ENCODE measurements around the gene DNTT. TPM values are rescaled to one million over a fixed set of nuclear protein-coding genes. Genes with fewer than 3 reads are reported as not detected.

DNTT gene
- total and polyA plus RNA-seq, 3 donors from 2014 or later = 0.31 to 0.94 TPM; not detected in 1

- no peak for TF ChIP-seq CTCF (IDR thresholded peaks at IDR 0.05)
- no peak for TF ChIP-seq POLR2A (IDR thresholded peaks at IDR 0.05)
- Histone ChIP-seq H3K27ac (no peak overlapping the region), H3K27me3 (no peaks in the 10 kb centered on the region), H3K9me3 (no peaks in the 10 kb centered on the region), H3K36me3 (ENCODE audit: low read depth, missing control alignments) (no peaks in the 10 kb centered on the region), H3K4me1 (no peaks in the 10 kb centered on the region), H3K4me3 (no peak overlapping the region)
- DNase-seq = no peak
- intact Hi-C loops (cut with DNase I; ENCODE audit: low total_unique reads) = no loop called here
- WGBS, 2 donors = 92 to 96% methylated on average over 4 of the region's 4 CpGs
Observed at GRCh38 chr10:96344178-96344577, 39.9 kb downstream of the DNTT start.

DNA sequence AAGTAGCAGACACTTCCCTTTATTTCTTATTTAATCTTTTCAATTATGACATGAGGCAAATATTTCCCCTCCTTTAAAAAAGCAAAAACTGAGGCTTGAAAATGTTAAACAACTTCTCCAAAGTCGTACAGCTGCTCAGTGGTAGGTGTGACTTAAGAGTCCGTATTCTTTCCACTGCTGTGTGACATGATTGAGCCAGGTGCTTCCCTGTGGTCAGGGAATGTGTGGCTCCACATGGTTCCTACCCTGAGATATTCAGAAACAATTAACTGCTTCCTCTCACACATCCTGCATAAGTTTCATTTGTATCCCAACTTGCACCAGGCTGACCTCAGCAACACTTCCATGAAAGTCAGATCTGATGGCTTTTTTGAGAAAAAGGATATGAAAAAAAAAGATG is 41.0 kb downstream of the DNTT start:
- no peak for TF ChIP-seq CTCF (IDR thresholded peaks at IDR 0.05)
- no peak for TF ChIP-seq POLR2A (IDR thresholded peaks at IDR 0.05)
- Histone ChIP-seq H3K9me3 (no peaks in the 10 kb centered on the region), H3K4me1 (no peaks in the 10 kb centered on the region), H3K4me3 (no peak overlapping the region), H3K27ac (no peak overlapping the region), H3K36me3 (ENCODE audit: low read depth, missing control alignments) (no peaks in the 10 kb centered on the region), H3K27me3 (no peaks in the 10 kb centered on the region)
- 53 to 68% methylated on average over 2 of the region's 2 CpGs for WGBS, 2 donors
- intact Hi-C loops (cut with DNase I; ENCODE audit: low total_unique reads) = no loop called here
- no peak for DNase-seq

DNA sequence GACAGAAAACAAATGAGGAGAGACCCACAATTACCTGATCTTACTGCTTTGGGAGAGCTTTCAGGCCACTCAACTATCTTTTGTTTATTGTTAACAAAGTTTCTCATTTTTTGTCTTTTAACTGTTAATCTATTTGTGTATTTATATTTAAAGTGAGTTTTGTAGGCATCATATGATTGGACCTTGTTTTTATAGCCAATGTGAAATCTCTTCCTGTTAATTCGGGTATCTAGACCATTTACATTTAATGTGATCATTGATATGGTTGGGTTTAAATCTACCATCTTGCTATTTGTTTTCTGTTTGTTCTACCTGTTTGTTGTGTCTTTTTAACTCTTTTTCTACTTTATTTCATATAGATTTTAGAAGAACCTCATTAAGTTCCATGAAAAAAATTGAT is 42.1 kb downstream of the DNTT start:
- Histone ChIP-seq H3K27me3 (no peaks in the 10 kb centered on the region), H3K27ac (no peak overlapping the region), H3K9me3 (no peaks in the 10 kb centered on the region), H3K4me3 (no peak overlapping the region), H3K4me1 (no peaks in the 10 kb centered on the region), H3K36me3 (ENCODE audit: low read depth, missing control alignments) (no peaks in the 10 kb centered on the region)
- WGBS, 2 donors = 83 to 95% methylated on average over 1 of the region's 1 CpG
- DNase-seq = no peak
- TF ChIP-seq CTCF (IDR thresholded peaks at IDR 0.05) = no peak
- TF ChIP-seq POLR2A (IDR thresholded peaks at IDR 0.05) = no peak
- intact Hi-C loops (cut with DNase I; ENCODE audit: low total_unique reads) = no loop called here

DNA sequence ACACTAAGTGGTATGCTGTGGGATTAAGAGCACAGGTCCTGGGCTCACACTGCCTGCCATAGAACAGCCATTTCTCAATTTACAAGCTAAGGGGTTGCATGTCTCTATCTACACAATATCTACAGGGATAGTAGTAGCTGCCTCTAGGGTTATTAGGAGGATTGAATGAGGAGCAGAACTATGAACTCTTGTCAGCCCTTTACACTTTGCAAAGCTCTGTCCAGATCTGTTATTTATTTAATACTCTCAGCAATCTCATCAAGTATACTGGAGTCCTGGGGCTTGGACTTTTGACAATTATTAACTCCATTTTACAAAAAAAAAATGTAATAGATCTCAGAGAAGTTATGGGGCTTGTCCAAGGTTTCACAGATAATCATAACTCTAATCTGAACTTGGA is 47.8 kb downstream of the DNTT start:
- TF ChIP-seq POLR2A (IDR thresholded peaks at IDR 0.05) (no peak), CTCF (IDR thresholded peaks at IDR 0.05) (no peak)
- DNase-seq = no peak
- intact Hi-C loops (cut with DNase I; ENCODE audit: low total_unique reads) = no loop called here

DNA sequence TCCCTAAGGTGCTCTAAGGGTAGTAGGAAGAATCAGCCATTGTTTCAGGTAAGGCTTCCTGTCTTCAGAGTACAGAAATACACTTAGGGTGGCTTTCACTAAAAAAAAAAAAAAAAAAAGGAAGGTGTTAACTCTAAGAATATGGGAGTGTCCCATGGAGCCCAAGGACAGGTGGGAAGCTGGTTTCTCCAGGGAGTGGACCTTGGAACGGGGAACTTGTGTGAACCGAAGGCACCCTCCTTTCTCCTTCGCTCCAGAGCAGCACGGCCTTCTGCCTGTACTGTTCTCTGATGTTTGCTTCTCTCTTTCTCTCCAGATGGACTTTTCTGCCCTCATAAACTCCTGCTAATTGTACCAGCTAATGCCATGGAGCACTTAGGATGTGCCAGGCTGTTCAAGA is 48.3 kb downstream of the DNTT start:
- no peaks in the 10 kb centered on the region for H3K4me1 ChIP-seq
- no peaks in the 10 kb centered on the region for H3K27me3 ChIP-seq
- no peaks in the 10 kb centered on the region for H3K9me3 ChIP-seq
- TF ChIP-seq CTCF (IDR thresholded peaks at IDR 0.05) (no peak), POLR2A (IDR thresholded peaks at IDR 0.05) (no peak)
- WGBS, 2 donors = 65 to 69% methylated on average over 4 of the region's 4 CpGs
- H3K36me3 ChIP-seq (ENCODE audit: low read depth, missing control alignments) = no peaks in the 10 kb centered on the region
- H3K27ac ChIP-seq = no peak overlapping the region
- H3K4me3 ChIP-seq = no peak overlapping the region
- DNase-seq = no peak
- intact Hi-C loops (cut with DNase I; ENCODE audit: low total_unique reads) = no loop called here

More for the DNA sequence above, 47.8 kb downstream of the DNTT start:
- no peaks in the 10 kb centered on the region for H3K36me3 ChIP-seq (ENCODE audit: low read depth, missing control alignments)
- H3K4me1 ChIP-seq = no peaks in the 10 kb centered on the region
- H3K27ac ChIP-seq = no peak overlapping the region
- H3K4me3 ChIP-seq = no peak overlapping the region
- no peaks in the 10 kb centered on the region for H3K9me3 ChIP-seq
- no peaks in the 10 kb centered on the region for H3K27me3 ChIP-seq

All from testis (tissue), 3 donors.